Stimulated activated CD4-positive, alpha-beta T cell treated with anti-CD3 and anti-CD28 coated beads, Interleukin-1b, Interleukin-23, amount 100 ng/mL, for 1 hour (primary cell): ENCODE data around the gene GMDS.

ENCODE experiments used
- DNase-seq, 2 donors: peaks; one replicate each; pipeline ENCODE4 v3.0.0-alpha.2; 2020; ENCODE audit warnings: low read depth in 2 of 2

Gene GMDS

GRCh38 chr6:2099870-2100269, 145.5 kb downstream of the GMDS start:
- DNase-seq = no peak

DNA sequence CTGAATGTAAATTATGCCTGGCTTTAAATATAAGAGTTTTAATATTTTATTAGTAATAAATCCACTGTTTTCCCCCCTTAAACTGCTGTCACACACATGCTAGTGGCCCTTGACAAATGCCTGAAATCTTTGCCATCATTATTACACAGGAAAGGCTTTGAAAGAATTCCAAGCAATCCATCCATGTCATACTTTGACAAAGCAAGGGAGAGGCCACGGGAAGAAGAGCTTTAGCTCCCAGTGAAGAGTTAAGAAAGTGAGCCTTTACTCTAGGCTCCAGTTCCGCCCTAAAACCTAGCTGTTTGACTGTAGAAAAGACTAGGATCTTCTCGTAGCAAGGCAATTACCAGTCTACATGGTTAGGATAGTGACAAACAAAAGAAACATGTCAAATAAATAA, 147.9 kb downstream of the GMDS start:
- no peak for DNase-seq

DNA sequence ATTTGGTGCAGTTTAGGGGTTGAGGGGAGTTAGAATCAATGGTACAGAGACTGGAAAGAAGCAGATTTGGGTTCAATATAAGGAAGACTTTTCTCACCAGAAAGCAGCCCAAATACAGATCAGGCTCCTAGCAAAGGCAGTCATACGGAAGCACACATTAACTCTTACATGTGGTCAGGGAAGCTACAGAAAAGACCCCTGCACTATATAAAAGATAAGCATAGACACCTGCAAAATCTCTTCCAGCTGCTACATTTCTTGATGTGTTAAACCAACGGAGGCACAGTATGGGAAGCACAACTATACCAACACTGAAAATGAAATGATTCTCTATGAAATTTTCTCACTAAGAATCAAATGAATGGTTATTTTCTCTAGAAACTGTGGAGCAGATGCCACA, 150.8 kb downstream of the GMDS start:
- no peak for DNase-seq

GRCh38 chr6:2086326-2086965, 159.0 kb downstream of the GMDS start:
- no peak for DNase-seq

- no peak for DNase-seq
These were observed 159.7 kb downstream of the GMDS start for GRCh38 chr6:2085657-2086056.

DNA sequence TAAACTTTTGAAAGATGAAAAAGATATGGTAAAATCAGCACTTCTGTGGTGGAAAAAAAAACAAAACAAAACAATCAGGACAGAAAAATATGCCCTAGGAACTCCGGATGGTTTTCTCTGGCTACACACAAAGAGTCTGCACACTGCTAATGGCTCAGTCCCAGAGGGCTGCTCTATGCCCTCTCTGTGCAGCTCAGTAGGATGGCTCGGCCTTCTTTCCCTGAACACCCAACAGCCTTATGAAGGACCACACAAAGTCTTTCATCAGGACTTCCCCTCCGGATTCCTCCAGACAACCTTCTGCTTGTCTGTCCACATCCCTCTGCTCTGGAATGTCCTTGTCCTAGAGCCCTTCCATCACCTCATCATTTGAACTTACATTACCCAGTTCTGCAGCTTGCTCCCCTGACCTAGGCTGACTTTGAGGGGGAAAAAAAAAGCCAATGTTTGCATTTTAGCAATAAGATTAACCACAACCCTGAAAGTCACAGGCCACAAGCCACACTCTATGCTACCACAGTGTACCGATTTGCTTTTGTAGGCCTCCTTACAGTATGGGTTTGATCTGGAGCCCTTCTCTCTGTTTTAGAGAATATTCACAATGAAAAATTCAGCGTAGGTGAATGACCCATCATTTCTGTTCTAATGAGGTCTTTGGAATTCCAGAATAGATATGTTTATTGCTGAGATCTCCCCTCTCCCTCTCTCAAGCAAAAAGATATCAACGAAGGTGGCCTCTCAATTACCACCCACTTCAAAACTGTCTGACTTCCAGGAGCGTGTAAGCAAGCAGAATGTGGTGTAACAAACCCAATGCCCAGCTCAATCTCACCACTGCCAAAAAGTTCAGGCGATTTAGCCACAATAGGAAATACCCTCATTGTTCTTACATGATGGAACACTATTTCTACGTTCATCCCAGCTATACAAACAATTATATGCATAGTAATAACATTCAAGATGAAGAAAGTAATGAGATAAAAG, 164.0 kb downstream of the GMDS start:
- no peak for DNase-seq

DNA sequence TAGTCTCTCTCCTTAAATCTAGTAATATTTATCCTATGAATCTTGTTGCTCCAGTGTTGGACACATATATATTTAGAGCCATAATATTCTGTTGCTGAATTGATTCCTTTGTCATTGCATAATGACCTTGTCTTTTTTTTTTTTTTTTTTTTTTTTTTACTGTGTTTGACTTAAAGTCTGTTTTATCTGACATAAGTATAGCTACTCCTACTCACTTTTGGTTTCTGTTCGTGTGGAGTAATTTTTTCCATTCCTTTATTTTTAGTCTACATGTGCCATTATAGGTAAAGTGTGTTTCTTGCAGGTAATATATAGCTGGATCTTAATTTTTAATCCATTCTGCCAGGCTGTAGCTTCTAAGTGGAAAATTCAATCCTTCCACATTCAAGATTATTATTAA, 166.5 kb downstream of the GMDS start:
- DNase-seq = no peak

GRCh38 chr6:2077826-2078225, 167.6 kb downstream of the GMDS start:
- DNase-seq = no peak

- DNase-seq = no peak
These were observed 171.9 kb downstream of the GMDS start for GRCh38 chr6:2073476-2073875.

GRCh38 chr6:2072453-2072852, 173.0 kb downstream of the GMDS start:
- DNase-seq = no peak

- DNase-seq = no peak
These were observed 181.9 kb downstream of the GMDS start for GRCh38 chr6:2063547-2063946.

- no peak for DNase-seq
These were observed 183.5 kb downstream of the GMDS start for GRCh38 chr6:2061880-2062279.

- DNase-seq = no peak
These were observed 189.5 kb downstream of the GMDS start for GRCh38 chr6:2055911-2056310.

DNA sequence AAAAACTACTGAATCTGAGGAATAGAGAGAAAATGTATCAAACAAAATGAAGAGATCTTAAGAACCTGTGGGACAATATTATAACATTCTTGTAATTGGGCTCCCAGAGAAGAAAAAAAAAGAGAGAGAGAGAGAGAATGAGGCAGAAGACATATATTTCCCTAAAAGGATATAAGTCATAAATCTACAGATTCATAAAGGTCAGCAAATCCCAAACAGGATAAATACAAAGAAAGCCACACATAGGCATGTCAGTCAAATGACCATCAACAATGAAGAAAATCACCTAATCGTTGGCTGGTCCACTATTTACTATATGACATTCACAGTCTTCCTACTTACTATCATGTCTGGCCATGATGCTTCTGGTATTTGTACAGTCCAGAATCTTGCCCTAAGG, 190.3 kb downstream of the GMDS start:
- no peak for DNase-seq

GRCh38 chr6:2054516-2055067, 190.8 kb downstream of the GMDS start:
- DNase-seq = no peak

DNA sequence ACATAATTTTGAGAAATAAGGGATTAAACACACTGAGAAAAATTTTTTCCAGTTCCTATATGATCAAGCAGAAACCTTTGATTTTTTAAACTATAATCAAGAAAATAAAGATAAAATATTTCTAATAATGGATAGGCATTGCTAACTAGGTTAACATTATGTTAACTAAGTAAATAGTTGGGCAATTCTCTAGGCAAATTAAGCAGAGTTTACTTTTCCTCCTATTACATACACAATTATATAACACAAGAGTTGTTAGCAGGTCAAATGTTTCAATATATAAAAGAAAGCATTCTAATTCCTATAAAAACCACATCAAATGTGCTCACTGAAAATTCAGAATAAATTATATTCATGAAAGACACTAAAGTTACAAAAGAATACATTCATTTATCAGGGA, 191.7 kb downstream of the GMDS start:
- DNase-seq = no peak

DNA sequence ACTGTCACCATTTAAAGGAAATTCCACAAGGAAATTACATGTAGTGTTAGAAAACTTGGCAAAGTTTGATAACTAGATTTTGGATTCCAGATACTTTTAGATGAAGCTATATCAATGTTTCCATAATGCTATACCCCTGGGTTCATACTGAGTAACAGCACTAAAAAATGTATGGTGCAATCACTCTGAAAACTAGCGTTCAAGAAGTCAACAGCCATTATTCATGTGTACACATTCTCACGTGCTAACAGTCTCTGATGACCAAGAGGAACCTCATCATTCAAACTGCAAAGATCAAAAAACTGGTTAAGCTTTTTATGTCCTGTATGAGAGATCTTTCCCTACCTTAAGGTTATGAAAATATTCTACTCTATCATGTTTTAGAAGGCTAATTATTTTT, 197.6 kb downstream of the GMDS start:
- DNase-seq = no peak

DNA sequence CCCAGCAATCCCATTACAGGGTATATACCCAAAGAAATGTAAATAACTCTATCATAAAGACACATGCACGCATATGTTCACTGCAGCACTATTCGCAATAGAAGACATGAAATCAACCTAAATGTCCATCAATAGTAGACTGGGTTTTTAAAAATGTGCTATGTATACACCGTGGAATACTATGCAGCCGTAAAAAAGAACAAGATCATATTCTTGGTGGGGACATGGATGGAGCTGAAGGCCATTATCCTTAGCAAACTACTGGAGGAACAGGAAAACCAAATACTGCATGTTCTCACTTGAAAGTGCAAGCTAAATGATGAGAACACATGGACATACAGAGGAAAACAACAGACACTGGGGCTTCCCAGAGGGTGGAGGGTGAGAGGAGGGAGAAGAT, 201.2 kb downstream of the GMDS start:
- no peak for DNase-seq

DNA sequence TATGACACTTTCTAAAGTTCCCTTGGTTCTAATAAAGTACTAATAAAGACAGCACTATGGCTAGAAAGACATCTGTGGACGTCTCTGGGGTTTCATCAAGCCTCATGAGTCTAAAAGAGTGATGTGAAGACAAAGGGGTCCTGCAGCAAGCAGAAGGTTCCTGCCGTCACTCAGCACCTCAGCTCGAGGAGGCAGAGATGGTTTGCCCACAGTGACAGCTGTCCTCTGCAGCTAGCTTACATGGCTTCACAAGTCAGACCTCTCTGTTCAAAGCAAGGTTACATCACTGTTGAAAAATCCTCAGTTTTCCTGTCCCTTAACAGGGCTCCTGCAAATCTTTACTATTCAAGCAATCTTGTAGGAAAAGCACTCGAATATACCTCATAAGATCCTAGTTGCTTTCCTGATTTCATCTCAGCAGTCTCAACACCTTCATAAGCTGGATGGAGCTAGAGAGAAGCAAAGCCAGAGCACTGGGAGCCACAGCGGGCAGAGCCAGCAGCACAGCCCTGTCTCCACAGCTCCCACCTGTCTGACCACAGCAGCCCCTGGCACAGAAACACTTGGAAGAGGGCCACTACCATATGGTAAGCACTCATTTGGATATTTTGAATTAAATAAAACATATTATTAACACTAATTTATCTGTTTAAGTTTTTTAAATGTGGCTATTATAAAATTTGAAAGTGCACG, 202.3 kb downstream of the GMDS start:
- DNase-seq = no peak

GRCh38 chr6:2038092-2038491, 207.3 kb downstream of the GMDS start:
- no peak for DNase-seq

DNA sequence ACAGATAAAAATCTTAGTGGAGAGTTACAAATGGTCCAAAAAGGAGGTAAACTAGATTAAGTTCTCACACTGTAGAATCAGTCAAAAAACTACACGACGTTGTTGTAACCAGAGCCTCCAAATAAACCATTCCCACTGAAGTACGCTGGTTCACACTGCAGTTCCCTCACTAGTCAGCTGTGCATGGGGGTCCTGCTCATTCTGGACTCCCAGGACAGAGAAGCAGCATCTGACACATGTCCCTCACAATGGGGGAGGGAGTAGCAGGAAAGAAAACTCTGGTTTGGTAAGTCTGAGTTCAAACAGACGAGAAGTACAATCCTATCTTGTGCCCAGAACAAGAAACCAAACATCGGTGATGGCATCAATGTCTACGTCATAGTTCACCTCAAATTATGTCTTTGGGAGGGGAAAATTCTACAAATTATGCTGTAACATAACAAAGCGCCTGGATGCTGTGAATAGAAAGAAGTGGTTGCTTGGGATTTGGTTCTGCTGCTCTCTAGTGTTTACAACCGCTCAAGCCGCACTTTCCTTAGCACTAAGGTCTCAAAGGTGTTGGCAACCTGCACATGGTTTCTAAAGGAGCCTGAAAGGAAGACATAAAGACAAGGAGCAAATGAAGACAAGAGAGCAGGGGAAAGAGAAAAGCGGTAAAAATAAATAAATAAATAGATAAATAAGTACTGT, 208.0 kb downstream of the GMDS start:
- DNase-seq = no peak

GRCh38 chr6:2036710-2037023, 208.7 kb downstream of the GMDS start:
- DNase-seq = no peak
